GM18507 (cell line): Measurements from ENCODE around the gene BHMT.

Source experiments
- DNase-seq: peaks from one replicate; pipeline ENCODE4 v3.0.0; 2011; ENCODE audit warnings: low read depth; ENCODE audit not compliant: insufficient read length; ENCODE audit errors: extremely low spot score
- FAIRE-seq: peaks from 2 replicates; lab custom pipeline; 2011; peaks lifted over from hg19 to GRCh38; lab: Jason Lieb, UNC

The BHMT gene

DNA sequence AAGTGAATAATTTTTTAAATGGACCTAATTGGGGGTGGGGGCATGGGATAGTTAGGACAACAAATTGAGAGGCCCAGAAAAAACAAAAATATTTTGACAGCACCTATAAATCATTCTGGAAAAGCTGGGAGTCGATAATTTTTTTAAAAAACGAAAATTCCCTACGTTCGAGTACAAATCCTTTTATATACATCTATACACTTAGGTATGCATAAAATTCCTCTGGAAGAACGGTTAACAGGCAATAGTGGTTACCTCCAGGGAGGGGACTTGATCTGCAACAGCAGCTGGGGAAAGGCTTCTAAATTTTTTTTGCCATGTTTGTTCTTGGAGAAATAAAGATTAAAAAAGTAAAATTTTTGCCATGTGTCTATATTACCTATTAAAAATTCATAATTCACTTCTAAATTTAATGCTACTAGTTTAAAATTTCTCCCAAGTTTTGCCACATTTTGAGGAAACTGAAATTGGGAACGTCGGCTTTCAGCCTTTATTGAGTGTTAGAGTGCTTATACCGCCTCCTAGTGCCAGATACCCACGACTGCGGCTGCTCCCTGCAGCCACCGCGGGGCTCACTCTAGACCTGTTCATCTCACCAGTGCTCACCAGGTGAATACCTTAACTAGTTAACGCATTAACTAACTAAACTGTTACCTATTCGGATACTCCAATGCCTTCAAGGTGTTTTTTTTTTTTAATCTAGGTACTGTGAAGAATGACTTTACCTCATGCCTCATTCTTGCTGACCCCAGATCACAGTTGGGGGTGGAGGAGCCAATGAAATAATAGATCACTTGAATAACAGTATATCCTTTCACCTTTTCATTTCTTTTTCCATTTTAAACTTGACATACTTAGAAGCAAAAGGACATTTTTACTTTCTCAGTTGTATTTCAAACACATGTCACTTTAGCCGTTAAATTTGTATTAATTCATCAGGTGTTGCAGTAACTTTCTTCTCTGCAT lies 1.8 kb upstream of the BHMT start:
- DNase-seq (no peak), FAIRE-seq (peak; percentile 68)

DNA sequence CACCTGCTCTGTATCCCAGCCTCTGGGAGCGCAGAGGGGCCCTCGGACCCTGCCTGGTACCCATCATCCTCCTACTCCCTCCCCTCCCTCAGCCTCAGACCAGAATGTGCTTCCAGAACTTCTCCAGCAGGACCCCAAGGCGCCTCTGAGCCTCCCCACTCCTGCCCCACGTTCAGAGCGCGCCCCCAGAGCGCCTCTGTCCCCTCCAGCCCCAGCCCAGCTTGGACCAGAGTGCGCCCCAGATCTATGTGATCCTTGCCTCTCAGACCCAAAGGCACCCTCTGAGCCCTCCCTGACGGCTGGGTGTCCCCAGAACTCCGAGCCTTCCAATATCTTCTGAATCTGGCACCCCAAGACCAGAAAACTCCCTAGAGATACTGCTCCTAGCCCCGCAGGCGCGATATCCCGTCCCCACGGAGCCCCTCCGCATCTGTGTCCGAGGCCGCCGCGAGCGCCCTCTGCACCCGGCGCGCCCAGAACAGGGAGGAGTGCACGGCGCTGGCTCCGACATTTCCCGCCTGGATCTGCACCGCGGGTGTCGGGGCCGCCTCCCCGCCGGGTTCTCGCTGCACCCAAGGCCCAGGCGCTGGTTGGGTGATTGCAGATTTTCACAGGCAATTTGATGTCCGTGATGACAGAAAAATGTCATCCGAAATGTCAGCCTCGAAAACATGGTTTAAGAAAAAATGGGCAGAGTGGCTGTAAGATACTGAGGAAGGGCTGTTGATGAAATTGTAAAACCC lies 522 bp downstream of the BHMT start:
- FAIRE-seq, result no peak
- DNase-seq, result no peak

DNA sequence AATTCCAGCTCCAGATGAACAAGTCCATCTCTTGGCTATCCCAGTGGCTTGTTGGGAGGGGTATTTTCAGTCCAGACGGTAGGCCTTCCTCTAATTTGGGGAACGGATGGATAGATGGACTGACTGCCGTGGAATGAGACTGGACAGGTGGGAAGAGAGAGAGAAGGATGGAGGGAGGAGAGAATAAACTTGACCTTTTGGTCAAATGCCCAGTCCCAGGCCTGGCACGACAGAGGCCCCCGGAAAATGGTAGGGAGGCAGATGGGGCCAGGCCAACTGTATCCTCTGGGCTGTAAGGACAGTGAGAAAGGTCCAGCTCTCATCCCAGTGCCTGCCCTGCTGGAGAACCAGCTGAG lies 1.1 kb downstream of the BHMT start:
- DNase-seq (no peak), FAIRE-seq (no peak)

DNA sequence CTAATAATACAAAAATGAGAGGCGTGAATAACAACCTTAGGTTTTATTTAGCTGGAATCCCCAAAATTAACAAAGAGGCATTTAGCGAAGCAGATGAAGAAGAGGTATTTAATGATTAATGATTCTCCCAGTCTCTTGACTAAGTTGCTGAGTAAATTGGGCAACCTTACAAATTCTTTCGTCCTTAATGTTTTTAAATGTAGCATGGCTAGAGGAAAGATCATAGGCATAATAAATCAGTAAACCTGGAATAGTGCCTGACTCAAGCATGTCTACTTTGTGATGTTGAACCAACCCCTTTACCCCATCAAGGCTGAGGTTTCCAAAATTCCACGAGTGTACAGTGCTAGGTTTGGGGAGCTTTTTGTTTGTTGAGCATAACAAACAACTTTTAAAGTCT lies 7.9 kb downstream of the BHMT start:
- DNase-seq (no peak), FAIRE-seq (no peak)

DNA sequence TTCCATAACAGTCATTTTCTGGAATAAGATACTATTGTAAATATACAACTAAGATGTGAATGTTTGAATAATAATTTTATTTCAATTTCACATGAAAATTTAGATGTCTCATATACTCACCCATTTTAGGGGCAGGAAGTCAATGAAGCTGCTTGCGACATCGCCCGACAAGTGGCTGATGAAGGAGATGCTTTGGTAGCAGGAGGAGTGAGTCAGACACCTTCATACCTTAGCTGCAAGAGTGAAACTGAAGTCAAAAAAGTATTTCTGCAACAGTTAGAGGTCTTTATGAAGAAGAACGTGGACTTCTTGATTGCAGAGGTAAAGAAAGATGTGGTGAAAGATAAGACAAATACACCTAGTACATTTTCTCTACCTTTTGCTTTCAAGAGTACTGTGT lies 8.6 kb downstream of the BHMT start:
- no peak for DNase-seq
- FAIRE-seq, result no peak

DNA sequence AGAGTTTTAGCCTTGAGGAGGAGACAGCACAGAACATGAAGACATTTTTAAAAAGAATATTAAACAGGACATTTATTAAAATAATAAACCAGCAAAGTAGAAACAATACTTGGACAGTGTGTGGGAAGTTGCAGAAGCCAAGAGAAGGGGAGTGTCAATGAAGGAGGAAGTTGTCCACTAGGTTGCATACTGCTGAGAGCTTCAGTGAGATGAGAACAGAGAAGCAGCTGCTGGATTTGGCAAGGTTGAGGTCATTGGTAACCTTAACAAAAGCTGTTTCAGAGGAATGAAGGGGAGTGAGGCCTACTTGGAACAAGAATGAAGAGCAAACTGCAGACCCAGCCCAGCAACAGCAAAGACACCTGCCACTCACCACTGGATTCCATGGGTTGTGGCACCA lies 11.4 kb downstream of the BHMT start:
- FAIRE-seq (no peak), DNase-seq (no peak)

DNA sequence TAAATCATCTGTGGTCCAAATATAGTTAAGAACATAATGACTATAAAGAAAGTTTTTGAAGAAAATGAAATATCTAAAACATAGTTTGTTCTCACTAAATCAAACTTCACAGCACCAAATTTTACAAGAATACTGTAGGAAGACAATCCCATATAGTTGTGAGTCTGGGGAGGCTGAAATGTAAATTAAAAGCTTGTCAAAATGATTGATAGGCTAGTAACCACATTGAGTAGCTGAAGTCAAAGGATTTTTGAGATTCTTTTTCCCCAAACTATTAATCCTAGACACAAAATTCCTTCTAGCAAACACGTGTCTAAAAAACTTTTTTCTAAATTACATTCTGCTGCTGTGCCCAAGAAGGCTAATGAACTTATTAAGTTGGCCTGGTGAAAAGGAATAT lies 13.0 kb downstream of the BHMT start:
- FAIRE-seq, result no peak
- no peak for DNase-seq

DNA sequence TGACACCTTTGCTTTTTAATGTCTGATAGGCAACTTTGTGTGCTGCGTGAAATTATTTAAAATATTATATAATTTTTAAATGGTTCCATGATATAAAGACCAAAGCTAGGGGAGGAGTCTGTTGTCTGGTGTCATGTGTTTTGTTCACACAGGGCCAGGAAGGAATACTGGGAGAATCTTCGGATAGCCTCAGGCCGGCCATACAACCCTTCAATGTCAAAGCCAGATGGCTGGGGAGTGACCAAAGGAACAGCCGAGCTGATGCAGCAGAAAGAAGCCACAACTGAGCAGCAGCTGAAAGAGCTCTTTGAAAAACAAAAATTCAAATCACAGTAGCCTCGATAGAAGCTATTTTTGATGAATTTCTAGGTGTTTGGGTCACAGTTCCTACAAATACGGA lies 19.2 kb downstream of the BHMT start:
- DNase-seq (no peak), FAIRE-seq (no peak)

DNA sequence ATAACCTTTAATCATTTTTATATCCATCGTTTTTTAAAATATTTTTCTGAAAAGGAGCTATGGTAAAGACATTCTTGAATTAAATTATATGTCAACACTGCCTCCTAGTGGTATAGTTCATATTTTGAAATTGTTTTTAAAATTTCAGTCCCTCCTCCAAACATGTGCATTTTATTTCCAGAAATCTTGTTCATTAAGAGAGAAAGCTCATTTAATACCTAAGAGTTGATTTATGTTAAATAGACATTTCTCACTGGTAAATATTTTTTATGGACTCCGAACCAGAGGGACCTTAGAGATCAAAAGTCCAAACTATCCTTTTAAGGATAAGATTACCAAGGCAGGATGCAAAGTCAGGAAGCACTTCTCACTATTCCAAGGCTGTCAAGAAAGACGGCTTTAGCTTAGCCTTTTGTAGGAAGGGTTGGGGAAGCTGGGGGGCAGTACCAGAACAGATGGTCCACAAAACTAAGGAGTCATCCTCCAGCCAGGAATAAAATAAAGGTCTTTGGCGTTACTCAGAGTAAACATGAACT lies 21.6 kb downstream of the BHMT start:
- peak; percentile 18 for FAIRE-seq
- no peak for DNase-seq

DNA sequence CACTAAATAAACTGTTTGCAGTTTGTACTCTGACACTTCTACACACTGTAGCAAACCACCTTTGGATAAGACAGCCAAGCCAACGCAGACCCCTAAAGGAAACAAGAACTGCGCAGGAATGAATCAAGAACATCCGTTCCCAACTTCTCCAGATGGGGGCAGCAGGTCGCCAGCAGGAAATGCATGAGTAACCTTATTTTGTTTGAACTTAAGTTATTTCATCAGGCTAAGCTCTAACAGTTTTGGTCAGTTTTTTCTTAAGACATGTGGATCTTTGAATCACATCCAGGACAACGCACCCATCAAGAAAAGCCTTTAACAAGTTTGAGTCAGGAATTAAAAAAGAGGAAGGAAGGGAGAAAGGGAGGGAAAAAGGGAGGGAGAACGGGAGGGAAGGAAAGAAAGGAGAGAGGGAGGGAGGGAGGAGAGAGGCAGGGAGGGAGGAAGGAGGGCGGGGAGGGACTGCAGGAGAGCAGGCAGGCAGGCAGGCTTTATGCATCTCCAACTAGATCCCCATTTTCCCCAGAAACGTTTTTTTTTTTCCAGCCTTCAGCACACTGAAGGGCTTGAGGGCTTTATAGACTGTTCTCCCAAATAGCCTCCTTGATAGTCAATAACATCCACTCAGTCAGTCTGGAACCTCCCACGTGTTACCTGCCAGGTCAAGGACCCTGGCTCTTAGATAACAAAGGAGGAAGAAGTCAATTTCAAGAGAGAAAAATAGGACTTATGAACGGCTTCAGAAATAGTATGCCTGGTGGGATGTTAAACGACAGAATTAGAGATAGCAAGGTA lies 22.2 kb downstream of the BHMT start:
- DNase-seq, result no peak
- FAIRE-seq, result peak; percentile 76

DNA sequence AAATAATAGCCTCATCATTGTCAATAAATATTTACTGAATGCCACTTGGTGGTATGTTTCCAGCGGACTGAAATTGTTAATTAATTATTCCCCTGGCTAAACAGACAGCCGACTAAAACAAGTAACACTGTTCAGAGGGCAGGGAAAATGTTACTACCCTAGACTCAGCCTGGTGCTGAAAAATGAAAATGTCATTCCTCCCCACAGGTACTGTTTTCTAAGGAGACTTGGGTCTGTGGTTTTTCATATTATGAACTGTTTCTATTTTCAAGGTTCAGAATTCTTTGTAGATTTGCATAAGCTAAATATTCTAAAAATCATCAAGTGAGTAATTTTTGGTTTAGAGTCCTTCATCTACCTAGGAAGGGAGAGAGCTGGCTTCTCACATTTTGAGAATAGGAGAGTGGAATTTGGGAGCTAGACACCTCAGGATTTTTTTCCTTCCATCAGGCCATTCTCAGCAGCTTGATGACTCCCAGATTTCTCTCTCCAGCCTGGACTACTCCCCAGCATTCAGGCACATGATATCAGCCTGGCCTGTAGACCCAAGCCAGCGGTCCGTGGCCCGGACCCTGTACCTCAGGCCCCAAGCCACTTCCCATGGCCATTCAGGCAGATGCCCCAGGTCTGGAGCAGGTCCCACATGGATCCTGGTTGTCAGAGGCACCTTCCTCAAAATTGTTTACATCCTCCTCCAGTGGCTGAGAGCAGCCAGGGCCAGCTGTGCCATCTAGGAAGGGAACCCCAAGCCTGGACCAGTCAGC lies 24.4 kb downstream of the BHMT start:
- DNase-seq, result no peak
- peak; percentile 45 for FAIRE-seq

DNA sequence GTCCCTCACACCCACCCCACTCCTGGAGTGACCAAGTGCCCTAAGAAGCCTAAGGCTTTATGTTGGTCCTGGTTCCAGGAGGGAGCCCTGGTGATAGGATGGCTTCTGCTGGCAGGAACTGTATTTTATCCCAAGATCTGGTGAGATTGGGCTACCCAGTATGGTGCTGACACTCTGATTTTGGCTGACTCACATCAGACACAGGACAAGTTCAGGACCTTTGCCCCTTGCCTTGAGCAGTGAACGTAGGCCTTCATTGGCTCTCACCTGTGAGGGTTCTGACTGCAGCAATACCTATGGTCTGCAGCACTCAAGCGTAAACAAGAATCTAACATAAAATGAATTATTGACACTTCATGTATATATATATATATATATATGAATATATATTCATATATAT lies 25.0 kb downstream of the BHMT start:
- FAIRE-seq, result no peak
- DNase-seq, result no peak

DNA sequence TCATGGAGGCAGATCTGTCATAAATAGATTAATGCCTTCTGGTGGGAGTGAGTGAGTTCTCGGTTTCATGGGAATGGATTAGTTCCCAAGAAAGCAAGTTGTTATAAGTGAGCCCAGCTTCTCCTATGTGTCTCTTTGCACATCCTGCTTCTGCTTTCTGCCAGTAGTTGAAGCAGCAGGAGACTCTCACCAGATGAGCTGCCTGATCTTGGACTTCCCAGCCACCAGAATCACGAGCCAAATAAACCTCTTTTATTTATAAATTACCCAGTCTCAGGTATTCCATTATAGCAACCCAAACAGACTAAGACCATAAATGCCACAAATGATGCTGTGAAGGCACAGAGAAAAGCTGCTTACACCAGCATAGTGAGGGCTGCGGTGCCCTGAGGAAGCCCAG lies 28.9 kb downstream of the BHMT start:
- FAIRE-seq (no peak), DNase-seq (no peak)

DNA sequence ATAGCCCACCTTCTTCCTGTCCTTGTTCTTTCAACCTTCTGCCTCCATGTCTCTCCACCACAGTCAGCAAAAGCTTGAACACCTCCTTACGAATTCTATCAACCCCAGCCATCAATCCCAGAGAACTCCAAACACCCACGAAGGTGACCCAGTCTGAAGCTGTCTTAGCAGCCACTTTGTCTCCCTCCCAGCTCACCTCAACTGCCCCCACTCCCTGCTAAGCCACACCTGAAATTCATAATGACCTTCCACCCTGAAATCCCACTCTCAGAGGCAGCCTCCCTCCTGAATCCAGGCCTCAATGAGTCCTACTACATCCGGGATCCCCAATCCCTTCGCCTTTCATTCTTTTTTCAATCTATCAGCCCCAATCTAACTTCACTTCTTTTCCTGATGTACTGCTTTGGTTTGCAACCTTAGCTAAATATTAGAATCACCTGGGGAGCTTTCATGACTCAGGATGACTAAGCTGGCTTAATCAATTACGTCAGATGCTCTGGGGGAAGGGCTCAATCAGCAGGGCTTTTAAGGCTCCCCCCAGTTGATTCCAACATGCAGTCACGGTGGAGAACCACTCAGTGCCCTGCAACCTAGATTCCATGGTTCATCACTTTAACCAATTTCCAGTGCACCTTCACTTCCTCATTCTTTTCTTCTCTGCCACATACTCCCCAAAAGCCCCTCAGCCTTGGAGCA lies 32.2 kb downstream of the BHMT start:
- DNase-seq (no peak), FAIRE-seq (no peak)

DNA sequence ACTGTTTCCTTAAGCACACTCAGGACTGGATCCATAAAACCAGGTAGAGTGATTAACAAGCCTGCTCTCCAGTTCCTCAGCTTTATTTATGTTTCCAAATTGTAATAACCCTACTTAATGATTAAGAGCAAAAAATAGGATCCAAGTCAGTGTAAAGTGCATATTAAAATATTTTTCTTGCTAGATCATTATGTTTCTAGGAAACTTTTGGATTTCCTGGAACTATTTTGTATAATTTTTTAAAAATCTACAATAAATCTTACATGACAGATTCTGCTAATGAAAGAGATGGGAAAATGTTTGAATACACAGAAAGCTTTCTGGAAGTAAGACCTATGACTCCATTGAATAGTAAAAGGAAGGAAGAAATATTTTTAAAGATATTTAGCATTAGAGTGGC lies 35.5 kb downstream of the BHMT start:
- FAIRE-seq, result no peak
- no peak for DNase-seq

DNA sequence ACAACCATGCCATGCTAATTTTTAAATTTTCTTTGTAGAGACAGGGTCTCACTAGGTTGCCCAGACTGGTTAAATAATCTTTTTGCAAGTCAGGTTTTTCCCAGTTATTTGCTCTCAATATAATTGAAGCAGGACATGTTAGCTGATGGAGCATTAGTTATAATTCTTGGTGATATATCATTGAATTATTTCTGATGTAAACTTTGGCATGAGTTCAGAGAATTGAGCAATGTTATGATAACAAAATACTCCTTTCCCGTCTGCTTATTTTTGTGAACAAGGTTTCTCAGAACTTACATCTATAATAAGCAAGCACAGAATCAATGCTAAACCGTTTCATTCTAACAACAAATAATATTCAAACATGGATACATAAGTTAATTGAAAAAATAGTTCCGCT lies 37.8 kb downstream of the BHMT start:
- FAIRE-seq (no peak), DNase-seq (no peak)

DNA sequence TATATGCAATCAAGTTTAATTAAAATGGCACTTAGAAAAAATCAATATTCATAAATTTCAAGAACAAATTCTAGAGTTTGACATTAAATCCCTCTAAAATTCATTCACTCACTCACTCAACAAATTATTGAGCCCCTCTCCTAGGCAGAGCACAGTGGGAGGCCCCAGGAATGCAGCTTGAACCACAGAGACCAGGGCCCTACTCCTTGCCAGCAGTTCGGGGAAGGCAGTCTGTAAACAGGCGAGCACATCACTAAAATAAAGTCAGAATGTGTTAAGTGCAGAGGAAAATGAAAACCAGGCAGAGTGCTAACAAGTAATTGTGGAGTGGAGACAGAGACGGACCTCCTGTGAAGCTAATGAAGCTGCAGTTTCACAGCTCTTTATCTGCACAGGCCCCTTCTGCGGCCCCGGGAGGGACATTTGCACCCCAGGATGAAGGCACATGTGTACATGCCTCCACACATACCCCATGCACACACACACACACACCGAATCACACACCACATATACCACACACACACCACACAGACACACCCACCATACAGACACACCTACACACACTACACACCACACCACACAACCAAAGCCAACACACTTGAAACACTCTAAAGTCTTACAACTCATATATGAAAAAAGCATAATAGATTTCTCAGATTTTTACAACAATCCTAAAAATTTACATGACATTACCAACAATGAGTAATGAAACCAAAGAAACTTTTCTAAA lies 40.5 kb downstream of the BHMT start:
- DNase-seq (no peak), FAIRE-seq (no peak)

DNA sequence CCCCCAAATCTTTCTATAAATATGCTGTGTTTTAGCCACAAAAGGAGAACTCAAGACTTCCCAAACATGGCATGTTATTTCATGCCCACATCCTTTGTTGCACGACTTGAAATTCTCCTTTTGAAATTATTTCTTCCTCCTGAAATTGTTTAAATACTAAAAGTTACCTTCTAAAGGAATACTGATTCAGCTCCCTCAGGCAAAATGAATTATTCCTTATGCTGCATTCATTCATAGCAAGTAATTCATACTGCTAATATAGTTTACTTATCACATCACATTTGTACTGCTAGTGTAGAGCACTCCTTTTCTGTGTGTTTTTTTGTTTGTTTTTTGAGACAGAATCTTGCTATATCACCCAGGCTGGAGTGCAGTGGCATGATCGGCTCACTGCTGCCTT lies 45.7 kb downstream of the BHMT start:
- FAIRE-seq (no peak), DNase-seq (no peak)
